ENCODE measurements around the gene AKR1C2.
"Not testable (repeated sequence)": the region's sequence is repeated elsewhere in the genome, so short reads cannot be mapped to it uniquely, and the experiment has no call there.

AKR1C2 gene

GRCh38 chr10:5030989-5031388, 27.3 kb upstream of the AKR1C2 start:
- intact Hi-C loops (cut with DNase I): no loop called here
- DNase-seq: no peak

DNA sequence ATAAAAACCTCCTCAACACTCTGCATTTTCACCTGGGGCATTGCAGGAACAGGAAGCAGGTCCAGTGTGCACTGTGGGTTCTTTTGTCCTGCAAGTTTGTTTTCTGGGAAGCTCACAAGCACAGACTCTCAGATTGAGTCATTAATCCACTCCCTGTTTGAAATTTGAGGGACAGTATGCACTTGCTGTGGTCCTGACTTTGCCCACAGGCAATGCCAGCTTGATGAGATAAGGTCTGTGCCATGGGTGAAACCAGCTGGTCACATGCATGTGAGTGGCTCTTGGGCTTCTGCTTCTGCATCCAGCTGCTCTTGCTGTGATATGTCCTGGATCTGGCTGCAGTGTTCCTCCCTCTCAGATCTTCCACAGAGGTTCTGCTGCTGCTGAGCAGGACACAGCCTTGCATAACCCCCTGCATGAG, 21.8 kb upstream of the AKR1C2 start:
- DNase-seq; intact Hi-C loops (cut with DNase I): not testable (repeated sequence)

GRCh38 chr10:5023177-5023805, 19.6 kb upstream of the AKR1C2 start:
- intact Hi-C loops (cut with DNase I): no loop called here

DNA sequence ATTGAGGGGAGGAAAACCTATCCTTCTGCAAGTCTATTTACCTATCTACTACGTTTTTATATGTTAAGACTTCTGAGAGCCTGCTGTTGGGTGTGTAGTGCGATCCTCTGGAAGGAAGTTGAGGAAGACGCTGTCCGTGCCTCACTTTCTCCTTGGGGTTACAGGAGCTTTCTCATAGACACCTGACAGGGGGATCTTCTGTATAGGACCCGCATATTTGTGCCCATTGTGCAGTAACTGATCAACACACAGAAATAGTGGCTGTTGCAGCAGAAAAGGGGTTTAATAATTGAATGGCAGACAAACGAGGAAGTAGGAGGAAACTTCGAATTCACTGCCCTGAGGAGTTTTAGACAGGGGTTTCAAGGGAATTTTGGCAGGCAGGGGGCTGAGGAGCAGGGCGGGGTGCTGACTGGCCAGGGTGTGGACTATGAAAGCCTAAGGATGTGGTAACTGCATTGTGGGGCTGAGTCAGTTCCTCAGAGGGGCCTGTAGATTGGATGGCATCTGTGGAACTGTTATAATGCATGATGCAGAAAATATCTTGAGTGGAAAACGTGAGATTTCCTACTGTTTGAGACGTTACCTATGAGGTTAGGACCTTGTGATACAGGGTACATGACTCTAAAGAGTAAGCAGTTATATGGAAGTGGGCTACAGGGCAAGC, 18.1 kb upstream of the AKR1C2 start:
- intact Hi-C loops (cut with DNase I); DNase-seq: not testable (repeated sequence)

More at GRCh38 chr10:5023177-5023805, 19.6 kb upstream of the AKR1C2 start:
- no peak for DNase-seq

- intact Hi-C loops (cut with DNase I): loop anchor here (10.0 kb wide), 1 partner anchor 55 kb away; the partner anchor contains the start of gene AKR1C1
- not testable (repeated sequence) for DNase-seq
These were observed 16.3 kb upstream of the AKR1C2 start for GRCh38 chr10:5019770-5020612.

DNA sequence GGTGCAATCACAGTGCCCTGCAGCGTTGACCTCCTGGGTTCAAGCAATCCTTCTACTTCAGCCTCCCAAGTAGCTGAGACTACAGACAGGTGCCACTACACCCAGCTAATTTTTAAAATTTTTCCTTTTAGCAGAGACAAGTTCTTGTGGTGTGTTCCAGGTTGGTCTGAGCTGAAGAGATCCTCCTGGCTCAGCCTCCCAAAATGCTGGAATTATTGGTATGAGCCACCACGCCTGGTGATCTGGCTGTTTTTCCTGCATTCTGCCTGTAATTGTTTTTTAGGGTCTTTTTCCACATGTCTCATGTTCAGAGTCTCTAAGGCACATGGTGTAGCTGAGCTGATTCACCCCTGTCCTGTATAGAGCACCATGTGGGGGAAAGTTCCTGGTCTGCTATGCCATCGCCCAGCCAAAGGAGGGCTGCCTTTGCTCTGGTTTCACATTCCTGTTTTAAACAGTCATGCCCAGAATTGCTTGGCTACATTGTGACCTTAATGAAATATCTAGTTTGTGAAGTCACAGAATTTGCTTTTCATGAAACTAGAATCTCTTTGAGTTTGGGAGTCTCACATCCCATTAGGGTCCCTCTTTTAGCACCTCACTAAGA, 15.1 kb upstream of the AKR1C2 start:
- intact Hi-C loops (cut with DNase I): loop anchor here (10.0 kb wide), 1 partner anchor 54 kb away; the partner anchor contains the start of gene AKR1C1
- DNase-seq: not testable (repeated sequence)

- intact Hi-C loops (cut with DNase I): loop anchor here (10.0 kb wide), 1 partner anchor 53 kb away; the partner anchor contains the start of gene AKR1C1
- no peak for DNase-seq
These were observed 14.5 kb upstream of the AKR1C2 start for GRCh38 chr10:5018134-5018533.

DNA sequence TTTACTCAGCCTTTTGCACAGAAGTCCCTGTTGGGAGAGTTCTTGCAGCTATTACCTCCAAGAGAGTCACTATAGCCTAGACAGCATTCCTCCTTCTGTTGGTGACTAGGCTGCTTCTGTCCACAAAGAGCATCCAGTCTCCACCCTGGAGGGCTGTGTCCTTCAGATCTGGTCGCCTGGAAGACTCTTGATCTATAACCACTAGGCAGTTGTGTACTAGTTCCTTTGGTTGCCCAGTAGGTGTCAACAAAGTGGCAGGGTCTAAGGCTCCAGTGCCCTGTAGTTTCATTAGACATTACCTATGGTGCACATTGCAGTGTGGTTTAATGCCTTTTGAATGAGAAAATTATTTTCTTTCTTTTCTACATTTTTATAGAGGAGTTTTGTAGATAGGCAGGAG, 11.3 kb upstream of the AKR1C2 start:
- intact Hi-C loops (cut with DNase I): loop anchor here (10.0 kb wide), 1 partner anchor 50 kb away; the partner anchor contains the start of gene AKR1C1
- no peak for DNase-seq

DNA sequence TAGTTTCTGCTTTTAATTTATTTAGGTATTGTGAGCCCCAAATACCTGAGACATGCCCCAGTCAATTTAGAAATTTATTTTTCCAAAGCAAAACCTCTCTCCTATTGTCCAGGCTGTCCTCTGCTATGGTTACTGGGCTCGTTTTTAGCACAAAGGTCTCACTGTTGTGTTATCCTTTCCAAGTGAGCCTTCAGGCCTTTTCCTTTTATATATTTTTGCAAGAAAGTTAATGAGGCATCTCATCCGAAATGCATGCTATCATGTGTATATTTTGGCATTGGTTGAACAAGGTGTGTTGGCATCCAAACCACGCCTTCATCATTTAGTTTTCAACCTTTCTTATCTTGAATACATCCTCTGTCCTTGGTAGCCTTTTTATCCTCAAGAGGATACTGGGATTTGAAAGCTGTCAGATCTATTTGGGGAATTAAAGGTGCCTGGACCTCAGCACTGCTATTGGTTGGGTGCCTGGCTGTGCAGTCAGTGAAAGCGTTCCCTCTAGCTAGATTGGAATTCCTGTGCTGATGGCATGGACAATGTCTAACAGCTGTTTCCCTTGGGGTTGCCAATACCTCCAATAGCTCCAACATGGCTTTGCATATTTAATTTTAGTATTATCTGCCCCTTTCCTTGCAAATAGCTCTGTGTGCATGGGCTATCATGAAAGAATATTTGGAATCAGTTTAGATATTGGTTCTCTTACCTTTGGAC, 10.7 kb upstream of the AKR1C2 start:
- intact Hi-C loops (cut with DNase I): loop anchor here (10.0 kb wide), 1 partner anchor 50 kb away; the partner anchor contains the start of gene AKR1C1

GRCh38 chr10:5013385-5013784, 9.7 kb upstream of the AKR1C2 start:
- no peak for DNase-seq
- intact Hi-C loops (cut with DNase I): loop anchor here (10.0 kb wide), 1 partner anchor 49 kb away; the partner anchor contains the start of gene AKR1C1

More for the DNA sequence above, 10.7 kb upstream of the AKR1C2 start:
- DNase-seq: not testable (repeated sequence)

- intact Hi-C loops (cut with DNase I): loop anchor here (10.0 kb wide), 1 partner anchor 48 kb away; the partner anchor contains the start of gene AKR1C1
- no peak for DNase-seq
These were observed 8.9 kb upstream of the AKR1C2 start for GRCh38 chr10:5012595-5012994.

GRCh38 chr10:5011392-5011791, 7.7 kb upstream of the AKR1C2 start:
- DNase-seq: not testable (repeated sequence)
- intact Hi-C loops (cut with DNase I): loop anchor here (10.0 kb wide), 1 partner anchor 47 kb away; the partner anchor contains the start of gene AKR1C1

DNA sequence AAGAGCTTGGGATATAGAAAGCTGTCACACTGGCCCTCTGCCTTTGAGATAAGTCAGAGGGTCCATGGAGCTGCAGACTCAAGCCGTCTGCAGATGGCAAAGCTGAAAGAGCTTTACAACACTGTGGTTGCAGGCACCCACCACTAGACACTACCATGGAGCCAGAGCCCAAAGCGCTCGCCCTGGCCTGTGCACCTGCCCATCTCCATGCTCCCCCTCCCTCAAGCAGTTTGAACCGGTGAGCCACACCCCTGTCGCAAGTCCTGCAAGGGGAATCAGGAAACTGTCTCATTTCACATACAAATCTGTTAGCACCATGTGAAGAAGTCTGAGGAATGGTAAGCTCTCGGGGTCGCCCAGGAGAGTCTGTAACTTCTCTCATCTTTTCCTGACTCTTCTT, 6.4 kb upstream of the AKR1C2 start:
- DNase-seq: not testable (repeated sequence)
- intact Hi-C loops (cut with DNase I): loop anchor here (10.0 kb wide), 1 partner anchor 45 kb away; the partner anchor contains the start of gene AKR1C1

- DNase-seq; intact Hi-C loops (cut with DNase I): not testable (repeated sequence)
These were observed 5.3 kb upstream of the AKR1C2 start for GRCh38 chr10:5008857-5009548.

DNA sequence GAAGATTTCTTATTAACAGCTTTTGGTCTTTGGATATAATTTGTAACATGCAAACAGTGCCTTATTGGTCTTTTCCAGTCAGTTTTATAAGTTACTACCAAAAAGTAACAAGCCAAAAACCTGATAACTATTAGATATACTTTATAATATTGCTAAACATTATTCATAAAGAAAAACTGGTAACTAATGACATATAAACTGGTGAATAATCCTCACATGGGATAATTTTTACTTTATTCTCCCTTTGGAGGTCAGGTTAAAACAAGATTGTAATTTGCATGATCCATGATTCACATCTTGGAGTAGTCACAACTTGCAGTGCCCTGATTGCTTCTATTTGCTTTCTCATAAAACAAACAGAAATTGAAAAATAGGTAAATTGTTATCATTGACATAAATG, 844 bp upstream of the AKR1C2 start:
- intact Hi-C loops (cut with DNase I); DNase-seq: not testable (repeated sequence)

DNA sequence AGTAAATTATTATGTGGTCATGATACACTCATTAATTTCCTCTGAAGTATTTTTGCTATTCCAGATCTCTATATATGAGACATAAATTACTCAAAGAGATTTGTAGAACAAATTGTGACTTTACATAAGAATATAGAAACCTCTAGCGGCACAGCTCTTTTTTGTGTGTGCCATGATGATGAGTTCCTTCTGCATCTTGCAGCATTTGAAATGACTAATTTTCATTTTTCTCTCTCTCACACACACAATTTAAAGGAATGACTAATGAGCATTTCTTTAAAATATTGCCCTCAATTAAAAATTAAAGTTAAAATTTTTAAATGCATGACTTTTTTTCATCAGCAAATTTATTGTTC, 351 bp upstream of the AKR1C2 start:
- DNase-seq; intact Hi-C loops (cut with DNase I): not testable (repeated sequence)

DNA sequence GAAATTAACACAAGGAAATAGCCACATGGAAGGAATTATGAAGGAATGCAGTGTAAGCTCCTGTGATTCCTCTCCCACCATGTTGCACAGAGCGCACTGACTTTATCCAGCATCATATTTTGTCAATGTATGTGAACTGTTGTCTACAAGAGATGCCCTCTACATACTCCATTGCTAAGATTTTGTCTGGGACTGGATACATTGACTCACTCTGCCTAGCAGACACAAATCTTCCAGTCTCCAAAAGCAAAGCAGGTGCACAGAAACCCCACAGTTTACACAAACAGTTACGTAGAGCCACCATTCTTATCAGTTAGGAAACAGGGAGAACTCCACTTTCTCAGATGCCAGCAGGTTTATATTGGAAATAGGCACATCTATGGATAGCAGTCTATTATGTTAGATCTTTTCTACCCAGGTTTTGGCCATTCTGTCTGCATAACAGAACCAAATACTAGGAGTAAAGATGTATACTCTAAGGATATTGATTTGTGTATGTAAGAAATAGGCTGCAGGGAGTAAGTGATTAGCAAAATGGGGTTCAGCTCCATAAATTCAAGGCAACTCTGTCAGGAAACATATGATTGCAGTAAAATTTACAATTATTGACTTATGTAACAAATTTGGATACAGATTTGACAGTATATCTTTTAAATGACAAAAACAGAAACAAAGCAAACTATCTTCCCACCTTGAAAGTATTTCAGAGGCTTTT, 1.5 kb downstream of the AKR1C2 start:
- intact Hi-C loops (cut with DNase I): no loop called here
- no peak for DNase-seq

DNA sequence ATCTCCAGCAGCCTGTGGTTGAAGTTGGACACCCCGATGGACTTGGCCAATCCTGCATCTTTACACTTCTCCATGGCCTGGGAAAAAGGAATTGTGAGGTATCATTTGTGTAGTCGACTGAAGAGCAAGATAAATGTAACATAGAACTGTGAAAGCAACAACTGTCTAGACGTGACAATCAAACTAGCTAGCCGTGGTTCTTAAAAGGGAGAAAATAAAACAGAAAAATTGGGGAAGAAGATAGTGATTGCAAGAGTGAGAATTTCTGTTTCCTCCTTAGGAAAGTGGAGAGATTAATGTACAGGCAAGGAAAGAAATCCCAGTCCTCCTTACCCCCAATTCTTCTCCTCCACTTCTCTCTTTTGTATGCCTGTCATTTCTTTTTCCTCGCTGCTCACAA, 5.0 kb downstream of the AKR1C2 start:
- no peak for DNase-seq
- intact Hi-C loops (cut with DNase I): no loop called here
